A549 (cell line): Measurements from ENCODE around the gene SDF4. TPM values are rescaled to one million over a fixed set of nuclear protein-coding genes. Genes with fewer than 3 reads are reported as not detected.

Experiments used
- ATAC-seq, 2 experiments: fragments of 200-7000 bp in 1 of 2; fragments of >200 bp in 1 of 2; cut with Nextera tagmentation in 1 of 2; cut with Tn5 transposase in 1 of 2; 3 replicates each; pipeline versions ENCODE4 v1.8.0 to v1.9.1; 2018 to 2020; ENCODE audit warnings: mild to moderate bottlenecking in 1 of 2, moderate library complexity in 1 of 2
- CTCF ChIA-PET: fragments of 300-600 bp; sonication (Branson Sonifier 250); formaldehyde crosslinking; extraction: SDS; loops from one replicate; lab custom pipeline; 2021; ENCODE audit warnings: antibody characterized with exemption, inconsistent platforms; lab: Yijun Ruan, JAX
- POLR2A ChIA-PET: fragments of 350-600 bp; formaldehyde crosslinking; extraction: SDS; loops from one replicate; lab custom pipeline; 2021; ENCODE audit warnings: antibody characterized with exemption, inconsistent platforms; lab: Yijun Ruan, JAX
- DNase-seq, 2 experiments: peaks; one replicate each; pipeline versions ENCODE4 v3.0.0 to v3.0.0-alpha.2; 2011 to 2016; ENCODE audit warnings: low read depth in 1 of 2, low spot score in 1 of 2
- FAIRE-seq: peaks from 2 replicates; lab custom pipeline; 2011; peaks lifted over from hg19 to GRCh38; lab: Jason Lieb, UNC
- H3K27ac ChIP-seq, 2 experiments: fragments of >200 bp; sonication (Bioruptor Twin); formaldehyde crosslinking; 3 replicates each; pipeline ENCODE4 v1.5.1; 2016 to 2017
- H3K4me1 ChIP-seq: fragments of >200 bp; sonication (Bioruptor Twin); formaldehyde crosslinking; 3 replicates; pipeline ENCODE4 v1.6.1; 2016
- H3K4me2 ChIP-seq: fragments of >200 bp; sonication (Bioruptor Twin); formaldehyde crosslinking; 3 replicates; pipeline ENCODE4 v1.6.1; 2016
- H3K4me3 ChIP-seq: fragments of >200 bp; sonication (Bioruptor Twin); formaldehyde crosslinking; 3 replicates; pipeline ENCODE4 v1.5.1; 2016
- H3K9me3 ChIP-seq: fragments of >200 bp; sonication (Bioruptor Twin); formaldehyde crosslinking; 3 replicates; pipeline ENCODE4 v1.6.1; 2016
- ATOH8 ChIP-seq: fragments of 250-450 bp; sonication (Bioruptor Pico); IDR thresholded peaks from 2 replicates; pipeline ENCODE4 v1.5.0; 2020; ENCODE audit warnings: low read depth, mild to moderate bottlenecking, moderate library complexity
- BHLHE40 ChIP-seq: IDR thresholded peaks from 2 replicates; pipeline ENCODE4 v1.6.1; 2012; ENCODE audit warnings: low read depth, low read length, inconsistent platforms
- CBX8 ChIP-seq: fragments of 200-600 bp; sonication (generic); IDR thresholded peaks from 2 replicates; pipeline ENCODE4 v1.6.1; 2016
- CTCF ChIP-seq: fragments of >200 bp; sonication (Bioruptor Twin); formaldehyde crosslinking; IDR thresholded peaks from 3 replicates; pipeline ENCODE4 v1.5.1; 2016
- FOSB ChIP-seq: fragments of 250-450 bp; sonication (Bioruptor Pico); IDR thresholded peaks from 2 replicates; pipeline ENCODE4 v1.5.0; 2020; ENCODE audit warnings: mild to moderate bottlenecking, moderate library complexity
- HDAC2 ChIP-seq: fragments of 200-600 bp; sonication (generic); IDR thresholded peaks from 2 replicates; pipeline ENCODE4 v1.6.1; 2016
- HMGXB4 ChIP-seq: fragments of 250-450 bp; sonication (Bioruptor Pico); IDR thresholded peaks from 2 replicates; pipeline ENCODE4 v1.5.0; 2021; ENCODE audit warnings: mild to moderate bottlenecking, moderate library complexity, borderline replicate concordance
- HOXB5 ChIP-seq: fragments of 250-450 bp; sonication (Bioruptor Pico); IDR thresholded peaks from 2 replicates; pipeline ENCODE4 v1.5.0; 2020; ENCODE audit warnings: mild to moderate bottlenecking, moderate library complexity
- KDM1A ChIP-seq: fragments of 200-600 bp; sonication (generic); IDR thresholded peaks from 2 replicates; pipeline ENCODE4 v1.6.1; 2016; ENCODE audit warnings: low read depth, mild to moderate bottlenecking
- MAFK ChIP-seq: fragments of 450-650 bp; IDR thresholded peaks from 2 replicates; pipeline ENCODE4 v1.6.1; 2014; ENCODE audit not compliant: partially characterized antibody
- MAX ChIP-seq: IDR thresholded peaks from 2 replicates; pipeline ENCODE4 v1.6.1; 2012
- NR3C1 ChIP-seq: fragments of >200 bp; sonication (Bioruptor Twin); formaldehyde crosslinking; IDR thresholded peaks from 3 replicates; pipeline ENCODE4 v1.6.1; 2017
- POLR2AphosphoS2 ChIP-seq: conservative IDR thresholded peaks from 2 replicates; pipeline ENCODE4 v1.6.1; 2012; ENCODE audit warnings: low read length, improper control_type of control experiment, inconsistent platforms
- SMC3 ChIP-seq: fragments of >200 bp; sonication (Bioruptor Twin); formaldehyde crosslinking; IDR thresholded peaks from 3 replicates; pipeline ENCODE4 v1.6.1; 2018; ENCODE audit warnings: inconsistent platforms
- TP53 ChIP-seq: fragments of 250-450 bp; sonication (Bioruptor Pico); IDR thresholded peaks from 2 replicates; pipeline ENCODE4 v1.5.0; 2021; ENCODE audit warnings: mild to moderate bottlenecking, moderate library complexity
- ZC3H11A ChIP-seq: fragments of 450-650 bp; IDR thresholded peaks from 2 replicates; pipeline ENCODE4 v1.6.1; 2014; ENCODE audit warnings: antibody characterized with exemption, mild to moderate bottlenecking
- ZSCAN20 ChIP-seq: fragments of 250-450 bp; sonication (Bioruptor Pico); IDR thresholded peaks from 2 replicates; pipeline ENCODE4 v1.8.0; 2022; ENCODE audit warnings: mild to moderate bottlenecking, moderate library complexity
- WGBS: methylation state at CpG from one replicate; pipeline ENCODE4 v1.1.6; 2017; ENCODE audit errors: missing lambda C conversion rate; 5-methylcytosine and 5-hydroxymethylcytosine counted together
- polyA plus RNA-seq, 4 experiments: library from polyadenylated mRNA; depleted of rRNA in 3 of 4; stranded (reverse); fragments of >200 nt; fragmentation: RNase III in 1 of 4; extraction: RNeasy Plus Mini Kit Qiagen cat#74134 plus additional on column Dnase treatment in 1 of 4; gene quantifications; 2 replicates in 3 of 4; 3 replicates in 1 of 4; pipeline ENCODE4 v1.2.3, GENCODE V29; 2011 to 2017

The SDF4 gene
- polyA plus RNA-seq, 2 of the 4 experiments (the other 2 are of a cell fraction): 58.3 to 97.4 TPM

- Histone ChIP-seq H3K4me2 (no peak overlapping the region), H3K9me3 (no peaks in the 10 kb centered on the region), H3K27ac (no peak overlapping the region), H3K4me3 (no peak overlapping the region), H3K4me1 (no peaks in the 10 kb centered on the region)
- ChIA-PET POLR2A (interaction anchor here (1.4 kb wide), 1 partner anchor 16 kb away, joined by 3 read pairs; no protein-coding TSS in a partner anchor), CTCF (no interaction called here)
- FAIRE-seq: no peak
- 67% methylated on average over 3 of the region's 11 CpGs for WGBS
- DNase-seq: no peak
- TF ChIP-seq HDAC2 (no peak), MAX (no peak), HMGXB4 (CRISPR knock-in tag) (no peak), TP53 (CRISPR knock-in tag) (no peak), CBX8 (no peak), FOSB (CRISPR knock-in tag) (no peak), MAFK (no peak), ZSCAN20 (no peak)
- ATAC-seq: no peak
Observed at GRCh38 chr1:1215080-1215676, 16.6 kb downstream of the SDF4 start.

GRCh38 chr1:1213345-1214265, 18.2 kb downstream of the SDF4 start, which contains the start of gene TNFRSF4:
Gene TNFRSF4 (minus strand): TSS chr1:1214153. CDS start chr1:1214127, 26 bp downstream.
- H3K4me3 ChIP-seq: no peak within 1 kb of the TSS
- H3K4me2 ChIP-seq: no peak within 1 kb of the TSS
- 80% methylated on average over 1 of the region's 56 CpGs for WGBS
- H3K27ac ChIP-seq: no peak within 1 kb of the TSS
- ChIA-PET POLR2A (no interaction called here), CTCF (interaction anchor here (1.7 to 2.0 kb wide), 2 partner anchors 14 to 92 kb away, joined by 4 to 7 read pairs; no protein-coding TSS in a partner anchor)
- DNase-seq: no peak
- H3K4me1 ChIP-seq: no peaks in the 10 kb centered on the region
- TF ChIP-seq ZC3H11A: no peak
- TF ChIP-seq HOXB5 (CRISPR knock-in tag): no peak
- TF ChIP-seq CTCF: no peak
- TF ChIP-seq SMC3: no peak
- no peak for TF ChIP-seq NR3C1
- TF ChIP-seq POLR2AphosphoS2: no peak
- no peak for TF ChIP-seq ZSCAN20
- TF ChIP-seq BHLHE40: no peak
- TF ChIP-seq TP53 (CRISPR knock-in tag): no peak
- TF ChIP-seq MAX: no peak
- TF ChIP-seq HDAC2: no peak
- no peak for TF ChIP-seq ATOH8 (CRISPR knock-in tag)
- no peak for TF ChIP-seq KDM1A
- H3K9me3 ChIP-seq: no peaks in the 10 kb centered on the region
- no peak for FAIRE-seq
- ATAC-seq: no peak
